ENCODE measurements around the gene RHEB.

DNA sequence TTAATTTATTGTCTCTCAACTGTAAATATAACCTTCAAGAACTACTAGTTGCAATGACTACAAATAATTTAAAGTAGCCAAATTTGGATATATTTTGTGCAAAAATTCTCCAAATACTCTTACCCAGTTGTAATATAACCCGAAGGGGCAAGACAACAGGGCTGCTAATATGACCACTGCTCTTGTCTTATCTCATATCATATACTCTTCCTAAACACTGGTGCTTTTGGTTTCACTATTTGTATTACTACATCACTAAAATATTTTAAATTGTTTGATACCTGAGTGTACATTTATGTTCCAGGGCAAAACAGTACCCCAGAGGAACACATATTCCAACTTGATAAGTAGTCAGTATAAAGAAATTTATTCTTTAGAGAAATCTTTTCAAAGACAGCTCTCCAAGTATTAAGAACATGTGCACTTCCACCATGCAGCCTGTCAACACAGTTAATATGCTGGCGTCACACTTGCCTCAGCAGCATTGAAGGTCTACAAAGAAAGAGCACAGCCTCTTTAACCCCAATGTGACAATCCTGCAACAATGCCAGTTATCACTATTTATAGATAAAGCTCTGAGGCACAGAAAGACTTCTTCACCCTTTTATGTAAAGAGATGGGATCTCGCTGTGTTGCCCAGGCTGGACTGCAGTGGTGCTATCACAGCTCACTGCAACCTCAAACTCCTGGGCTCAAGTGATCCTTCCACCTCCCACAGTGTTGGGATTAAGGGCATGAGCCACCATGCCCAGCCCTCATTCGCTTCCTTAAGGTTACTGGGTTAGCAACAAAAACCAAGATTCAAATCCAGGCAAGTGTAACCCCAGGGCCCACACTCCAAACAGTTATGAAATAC, 37.8 kb downstream of the RHEB start:
- no peak for TF ChIP-seq CTCF (IDR thresholded peaks at IDR 0.05)
- no peak for TF ChIP-seq POLR2A (IDR thresholded peaks at IDR 0.05)

All from Peyer's patch (tissue), 4 donors.